ENCODE measurements around the gene TRAF5. TPM values are rescaled to one million over a fixed set of nuclear protein-coding genes. Genes with fewer than 3 reads are reported as not detected.

Gene TRAF5
- polyA plus RNA-seq, 2 of the 4 experiments (the other 2 are of a cell fraction), result 8.2 to 14.6 TPM

DNA sequence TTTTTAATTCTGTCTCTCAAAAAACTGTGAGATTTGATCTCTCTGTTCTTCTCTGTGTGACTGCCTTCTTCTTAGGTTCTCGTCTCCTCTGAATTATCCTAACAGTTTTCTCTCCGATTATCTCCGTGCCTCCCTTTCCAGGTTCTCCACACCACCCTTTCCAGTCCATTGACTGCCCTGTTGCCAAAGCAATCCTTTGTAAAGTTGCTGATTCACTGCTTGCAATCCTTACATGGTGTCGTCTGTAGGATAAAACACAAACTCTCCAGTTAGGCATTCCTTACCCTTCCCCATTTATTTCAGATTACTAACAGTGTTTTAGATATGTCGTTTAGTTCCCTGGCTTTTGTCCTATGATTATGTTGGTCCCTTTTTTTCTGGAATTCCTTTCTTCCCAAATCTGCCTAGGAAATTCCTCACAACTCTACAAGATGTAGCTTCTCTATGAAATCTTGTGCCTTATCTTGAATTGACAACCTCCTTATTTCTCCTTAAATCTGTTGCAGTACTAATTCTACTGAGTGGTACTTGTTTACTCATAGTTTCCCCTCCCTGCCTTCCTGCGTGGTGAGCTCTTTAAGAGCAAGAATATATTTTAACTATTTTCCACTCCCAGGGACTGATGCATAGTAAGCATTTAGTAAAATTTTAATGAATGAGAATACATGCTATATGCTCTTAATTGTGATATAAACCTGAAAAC, 45.2 kb upstream of the TRAF5 start:
- H3K9me3 ChIP-seq, result no peaks in the 10 kb centered on the region
- ATAC-seq, result peak in 1 of 2 experiments; percentile 76; a peak in 3 of 6 replicates
- CTCF ChIA-PET, result interaction anchor here (1.5 kb wide), 1 partner anchor 10 kb away, joined by 4 read pairs; no protein-coding TSS in a partner anchor
- H3K4me1 ChIP-seq, result peaks cover 14% of the 10 kb centered on the region
- H3K27ac ChIP-seq, result peak overlapping the region; percentile 6 to 80; a peak in 5 of 6 replicates
- POLR2A ChIA-PET, result no interaction called here
- peak overlapping the region; percentile 34 for H3K4me2 ChIP-seq
- no peak for FAIRE-seq
- TF ChIP-seq CEBPB (IDR thresholded peaks at IDR 0.05) (no peak), TP53 (CRISPR knock-in tag; IDR thresholded peaks at IDR 0.05) (no peak), CHD2 (IDR thresholded peaks at IDR 0.05; ENCODE audit: low read length, partially characterized antibody) (no peak), BHLHE40 (IDR thresholded peaks at IDR 0.05; ENCODE audit: low read depth, low read length) (no peak), MAZ (IDR thresholded peaks at IDR 0.05; ENCODE audit: borderline replicate concordance, low read depth, low read length) (no peak), RARB (CRISPR knock-in tag; IDR thresholded peaks at IDR 0.05) (no peak), ESRRA (IDR thresholded peaks at IDR 0.05; ENCODE audit: borderline replicate concordance, low read length) (no peak), CHD4 (IDR thresholded peaks at IDR 0.05; ENCODE audit: borderline replicate concordance) (no peak), RFX5 (IDR thresholded peaks at IDR 0.05) (no peak), KDM1A (IDR thresholded peaks at IDR 0.05; ENCODE audit: low read depth) (no peak)
- TF ChIP-seq, protein P1, sequence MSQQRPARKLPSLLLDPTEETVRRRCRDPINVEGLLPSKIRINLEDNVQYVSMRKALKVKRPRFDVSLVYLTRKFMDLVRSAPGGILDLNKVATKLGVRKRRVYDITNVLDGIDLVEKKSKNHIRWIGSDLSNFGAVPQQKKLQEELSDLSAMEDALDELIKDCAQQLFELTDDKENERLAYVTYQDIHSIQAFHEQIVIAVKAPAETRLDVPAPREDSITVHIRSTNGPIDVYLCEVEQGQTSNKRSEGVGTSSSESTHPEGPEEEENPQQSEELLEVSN (IDR thresholded peaks at IDR 0.05; ENCODE audit: borderline replicate concordance, low read depth), result no peak
- H3K4me3 ChIP-seq, result no peak overlapping the region
- 65% methylated on average over 6 of the region's 6 CpGs for WGBS (ENCODE audit: missing lambda C conversion rate)
- DNase-seq (ENCODE audit: low read depth in 1 of 2, low spot score in 1 of 2), result peak in 1 of 2 experiments; percentile 26

DNA sequence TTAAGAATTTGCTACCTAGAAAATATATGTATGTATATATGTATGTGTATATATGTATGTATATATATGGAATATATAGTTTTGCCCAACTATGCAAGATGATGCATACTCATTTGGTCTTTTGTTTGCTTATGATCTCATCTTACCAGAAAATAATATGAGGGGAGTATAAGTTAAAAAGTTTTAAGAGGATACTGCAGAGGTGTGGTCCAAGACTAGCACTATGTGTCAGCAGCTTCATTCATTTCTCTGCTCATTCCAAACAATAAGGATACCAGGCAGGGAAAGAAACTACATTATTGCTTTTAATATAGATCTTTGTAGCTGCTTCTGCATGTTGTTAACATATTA, 44.6 kb upstream of the TRAF5 start:
- CTCF ChIA-PET, result interaction anchor here (1.5 kb wide), 1 partner anchor 10 kb away, joined by 4 read pairs; no protein-coding TSS in a partner anchor
- TF ChIP-seq EP300 (IDR thresholded peaks at IDR 0.05) (no peak), ZNF302 (CRISPR knock-in tag; IDR thresholded peaks at IDR 0.05) (no peak), HOXB13 (CRISPR knock-in tag; IDR thresholded peaks at IDR 0.05; ENCODE audit: low read depth) (no peak), KDM1A (IDR thresholded peaks at IDR 0.05; ENCODE audit: low read depth) (no peak), NFE2L2 (conservative IDR thresholded peaks at IDR 0.05; ENCODE audit: low read length) (no peak), NR3C1 (IDR thresholded peaks at IDR 0.05) (no peak), ZC3H11A (IDR thresholded peaks at IDR 0.05) (no peak), POLR2A (IDR thresholded peaks at IDR 0.05; ENCODE audit: low read length) (no peak), HOXB5 (CRISPR knock-in tag; IDR thresholded peaks at IDR 0.05) (no peak), GATA3 (IDR thresholded peaks at IDR 0.05; ENCODE audit: borderline replicate concordance) (no peak)
- TF ChIP-seq, protein P2, sequence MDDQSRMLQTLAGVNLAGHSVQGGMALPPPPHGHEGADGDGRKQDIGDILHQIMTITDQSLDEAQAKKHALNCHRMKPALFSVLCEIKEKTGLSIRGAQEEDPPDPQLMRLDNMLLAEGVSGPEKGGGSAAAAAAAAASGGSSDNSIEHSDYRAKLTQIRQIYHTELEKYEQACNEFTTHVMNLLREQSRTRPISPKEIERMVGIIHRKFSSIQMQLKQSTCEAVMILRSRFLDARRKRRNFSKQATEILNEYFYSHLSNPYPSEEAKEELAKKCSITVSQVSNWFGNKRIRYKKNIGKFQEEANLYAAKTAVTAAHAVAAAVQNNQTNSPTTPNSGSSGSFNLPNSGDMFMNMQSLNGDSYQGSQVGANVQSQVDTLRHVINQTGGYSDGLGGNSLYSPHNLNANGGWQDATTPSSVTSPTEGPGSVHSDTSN (IDR thresholded peaks at IDR 0.05), result no peak
- TF ChIP-seq, protein P3, sequence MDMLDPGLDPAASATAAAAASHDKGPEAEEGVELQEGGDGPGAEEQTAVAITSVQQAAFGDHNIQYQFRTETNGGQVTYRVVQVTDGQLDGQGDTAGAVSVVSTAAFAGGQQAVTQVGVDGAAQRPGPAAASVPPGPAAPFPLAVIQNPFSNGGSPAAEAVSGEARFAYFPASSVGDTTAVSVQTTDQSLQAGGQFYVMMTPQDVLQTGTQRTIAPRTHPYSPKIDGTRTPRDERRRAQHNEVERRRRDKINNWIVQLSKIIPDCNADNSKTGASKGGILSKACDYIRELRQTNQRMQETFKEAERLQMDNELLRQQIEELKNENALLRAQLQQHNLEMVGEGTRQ (IDR thresholded peaks at IDR 0.05), result no peak
- TF ChIP-seq, protein P4, sequence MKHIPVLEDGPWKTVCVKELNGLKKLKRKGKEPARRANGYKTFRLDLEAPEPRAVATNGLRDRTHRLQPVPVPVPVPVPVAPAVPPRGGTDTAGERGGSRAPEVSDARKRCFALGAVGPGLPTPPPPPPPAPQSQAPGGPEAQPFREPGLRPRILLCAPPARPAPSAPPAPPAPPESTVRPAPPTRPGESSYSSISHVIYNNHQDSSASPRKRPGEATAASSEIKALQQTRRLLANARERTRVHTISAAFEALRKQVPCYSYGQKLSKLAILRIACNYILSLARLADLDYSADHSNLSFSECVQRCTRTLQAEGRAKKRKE (CRISPR knock-in tag; IDR thresholded peaks at IDR 0.05; ENCODE audit: low read depth), result no peak
- TF ChIP-seq, protein P5, sequence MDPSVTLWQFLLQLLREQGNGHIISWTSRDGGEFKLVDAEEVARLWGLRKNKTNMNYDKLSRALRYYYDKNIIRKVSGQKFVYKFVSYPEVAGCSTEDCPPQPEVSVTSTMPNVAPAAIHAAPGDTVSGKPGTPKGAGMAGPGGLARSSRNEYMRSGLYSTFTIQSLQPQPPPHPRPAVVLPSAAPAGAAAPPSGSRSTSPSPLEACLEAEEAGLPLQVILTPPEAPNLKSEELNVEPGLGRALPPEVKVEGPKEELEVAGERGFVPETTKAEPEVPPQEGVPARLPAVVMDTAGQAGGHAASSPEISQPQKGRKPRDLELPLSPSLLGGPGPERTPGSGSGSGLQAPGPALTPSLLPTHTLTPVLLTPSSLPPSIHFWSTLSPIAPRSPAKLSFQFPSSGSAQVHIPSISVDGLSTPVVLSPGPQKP (IDR thresholded peaks at IDR 0.05; ENCODE audit: low read depth, low read length), result no peak
- TF ChIP-seq, protein P6, sequence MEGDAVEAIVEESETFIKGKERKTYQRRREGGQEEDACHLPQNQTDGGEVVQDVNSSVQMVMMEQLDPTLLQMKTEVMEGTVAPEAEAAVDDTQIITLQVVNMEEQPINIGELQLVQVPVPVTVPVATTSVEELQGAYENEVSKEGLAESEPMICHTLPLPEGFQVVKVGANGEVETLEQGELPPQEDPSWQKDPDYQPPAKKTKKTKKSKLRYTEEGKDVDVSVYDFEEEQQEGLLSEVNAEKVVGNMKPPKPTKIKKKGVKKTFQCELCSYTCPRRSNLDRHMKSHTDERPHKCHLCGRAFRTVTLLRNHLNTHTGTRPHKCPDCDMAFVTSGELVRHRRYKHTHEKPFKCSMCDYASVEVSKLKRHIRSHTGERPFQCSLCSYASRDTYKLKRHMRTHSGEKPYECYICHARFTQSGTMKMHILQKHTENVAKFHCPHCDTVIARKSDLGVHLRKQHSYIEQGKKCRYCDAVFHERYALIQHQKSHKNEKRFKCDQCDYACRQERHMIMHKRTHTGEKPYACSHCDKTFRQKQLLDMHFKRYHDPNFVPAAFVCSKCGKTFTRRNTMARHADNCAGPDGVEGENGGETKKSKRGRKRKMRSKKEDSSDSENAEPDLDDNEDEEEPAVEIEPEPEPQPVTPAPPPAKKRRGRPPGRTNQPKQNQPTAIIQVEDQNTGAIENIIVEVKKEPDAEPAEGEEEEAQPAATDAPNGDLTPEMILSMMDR (IDR thresholded peaks at IDR 0.05), result no peak
- TF ChIP-seq, protein P7, sequence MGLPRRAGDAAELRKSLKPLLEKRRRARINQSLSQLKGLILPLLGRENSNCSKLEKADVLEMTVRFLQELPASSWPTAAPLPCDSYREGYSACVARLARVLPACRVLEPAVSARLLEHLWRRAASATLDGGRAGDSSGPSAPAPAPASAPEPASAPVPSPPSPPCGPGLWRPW (IDR thresholded peaks at IDR 0.05), result no peak
- no peak overlapping the region; the same call in 2 of the 3 replicates for H3K4me2 ChIP-seq
- H3K4me3 ChIP-seq, result no peak overlapping the region
- peaks cover 14% of the 10 kb centered on the region for H3K4me1 ChIP-seq
- FAIRE-seq (no peak), DNase-seq (ENCODE audit: low read depth in 1 of 2, low spot score in 1 of 2) (no peak), ATAC-seq (no peak)
- POLR2A ChIA-PET, result no interaction called here
- H3K9me3 ChIP-seq, result no peaks in the 10 kb centered on the region
- no peak overlapping the region; a peak in 1 of 6 replicates for H3K27ac ChIP-seq
